DMS114 treated with DMSO at 0.1 percent for 48 hours (cell line): ENCODE data around the gene TTC3.

Experiments
- DNase-seq: peaks from one replicate; lab custom pipeline; 2025; ENCODE audit not compliant: unreplicated experiment; lab: John Stamatoyannopoulos, UW

TTC3 gene

DNA sequence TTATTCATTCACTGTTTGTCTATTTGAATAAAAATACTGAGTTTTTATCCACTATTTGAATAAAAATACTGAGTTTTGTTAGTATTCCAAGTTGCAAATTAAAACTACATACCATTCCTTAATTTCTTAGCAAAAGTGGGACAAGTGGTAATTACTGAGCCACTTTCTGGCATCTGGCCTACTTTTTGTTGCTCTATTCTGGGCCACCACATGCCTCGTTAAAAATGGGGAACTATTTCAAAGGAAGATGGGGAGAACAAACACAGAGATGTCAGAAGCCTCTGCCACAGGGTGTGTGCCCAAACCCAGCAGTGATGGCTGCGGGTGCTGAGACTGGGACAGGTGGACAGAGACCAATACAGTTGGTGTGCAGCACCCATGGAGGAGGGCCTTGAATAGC, 14.8 kb upstream of the TTC3 start:
- DNase-seq = no peak

DNA sequence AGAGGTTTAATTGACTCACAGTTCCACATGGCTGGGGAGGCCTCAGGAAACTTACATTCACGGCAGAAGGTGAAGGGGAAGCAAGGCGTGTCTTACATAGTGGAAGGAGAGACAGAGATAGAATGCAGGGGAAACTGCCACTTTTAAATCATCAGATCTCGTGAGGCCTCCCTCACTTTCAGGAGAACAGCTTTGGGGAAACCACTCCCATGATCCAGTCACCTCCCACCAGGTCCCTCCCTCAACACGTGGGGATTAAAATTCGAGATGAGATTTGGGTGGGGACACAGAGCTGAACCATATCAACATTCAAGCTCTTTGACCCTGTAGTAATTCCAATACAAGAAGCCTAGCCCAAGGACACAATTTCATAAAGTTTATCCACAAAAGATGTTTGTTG, 13.9 kb upstream of the TTC3 start:
- no peak for DNase-seq

DNA sequence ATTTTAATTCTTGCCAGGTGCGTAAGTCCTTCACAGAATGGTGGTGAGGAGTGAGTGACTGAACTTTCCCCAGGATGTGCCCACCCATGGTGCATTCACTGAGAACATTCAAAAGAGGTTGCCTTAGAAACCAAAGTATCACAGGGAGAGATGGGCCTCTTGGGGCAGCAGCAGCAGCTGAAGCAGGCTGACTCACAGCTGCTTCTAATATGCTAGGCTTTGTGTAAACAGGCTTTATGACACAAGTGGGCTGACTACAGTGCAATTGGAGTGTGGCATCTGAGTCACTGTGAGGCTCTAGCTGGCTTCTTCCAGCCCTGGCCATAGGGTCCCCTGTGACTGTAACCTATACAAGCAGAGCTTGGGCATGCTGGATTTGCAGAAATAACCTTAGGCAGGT, 12.8 kb upstream of the TTC3 start:
- no peak for DNase-seq

GRCh38 chr21:37061926-37062592, 11.0 kb upstream of the TTC3 start:
- DNase-seq = no peak

DNA sequence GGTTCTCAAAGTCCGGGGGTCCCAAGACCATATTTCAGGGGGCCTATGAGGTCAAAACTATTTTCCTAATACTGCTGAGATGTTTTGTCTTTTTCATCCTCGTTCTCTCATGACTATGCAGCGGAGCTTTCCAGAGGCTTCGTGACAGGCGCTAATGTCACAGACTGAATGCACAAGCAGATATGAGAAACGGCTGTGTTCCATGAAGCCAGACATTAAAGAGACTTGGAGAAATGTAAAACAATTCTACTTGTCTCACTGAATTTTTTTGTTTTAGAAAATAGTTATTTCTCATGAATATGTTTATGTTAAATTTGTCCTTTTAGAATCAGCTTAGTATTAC, 10.5 kb upstream of the TTC3 start:
- no peak for DNase-seq

DNA sequence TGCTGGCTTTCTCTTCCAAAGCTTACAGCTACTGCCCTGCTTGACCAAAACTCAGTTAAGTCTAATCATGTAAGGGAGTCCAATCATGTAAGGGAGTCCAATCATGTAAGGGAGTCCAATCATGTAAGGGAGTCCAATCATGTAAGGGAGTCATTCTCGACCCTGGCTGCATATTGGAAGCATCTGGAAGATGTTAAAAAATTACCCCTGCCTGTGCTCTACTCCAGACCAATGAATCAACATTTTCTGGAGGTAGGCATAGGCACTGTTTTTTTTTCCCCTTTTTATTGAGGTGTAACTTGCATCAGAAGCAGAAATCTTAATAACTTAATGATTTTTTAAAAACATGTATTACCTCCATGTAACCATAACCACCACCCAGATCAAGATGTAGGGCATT, 9.6 kb upstream of the TTC3 start:
- no peak for DNase-seq

GRCh38 chr21:37064841-37065240, 8.2 kb upstream of the TTC3 start:
- DNase-seq = no peak

DNA sequence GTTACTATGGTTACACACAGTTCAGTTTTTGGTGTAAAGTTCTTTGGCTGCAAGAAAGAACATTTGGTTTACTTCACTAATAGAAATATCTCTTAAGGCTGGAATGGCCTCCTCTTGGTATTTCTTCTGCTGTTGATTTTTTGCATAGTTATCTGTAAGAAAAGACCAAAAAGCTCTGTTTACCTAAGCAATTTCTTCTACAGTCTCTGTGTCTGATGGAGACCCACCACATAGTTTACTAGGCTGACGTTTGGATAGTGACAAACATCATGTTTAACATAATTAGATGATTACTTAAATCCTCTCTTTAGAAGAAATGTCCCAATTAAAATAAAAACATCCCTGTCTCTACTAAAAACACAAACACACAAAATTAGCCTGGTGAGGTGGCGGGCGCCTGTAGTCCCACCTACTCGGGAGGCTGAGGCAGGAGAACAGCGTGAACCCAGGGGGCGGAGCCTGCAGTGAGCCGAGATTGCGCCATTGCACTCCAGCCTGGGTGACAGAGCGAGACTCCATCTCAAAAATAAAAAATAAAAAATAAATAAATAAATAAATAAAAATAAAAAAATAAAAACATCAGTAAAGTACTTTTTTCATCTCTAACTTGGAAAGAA, 7.4 kb upstream of the TTC3 start:
- DNase-seq = no peak

GRCh38 chr21:37071561-37072273, 1.3 kb upstream of the TTC3 start:
- no peak for DNase-seq

- DNase-seq = peak; percentile 48
These were observed 623 bp upstream of the TTC3 start for GRCh38 chr21:37072274-37072987.

DNA sequence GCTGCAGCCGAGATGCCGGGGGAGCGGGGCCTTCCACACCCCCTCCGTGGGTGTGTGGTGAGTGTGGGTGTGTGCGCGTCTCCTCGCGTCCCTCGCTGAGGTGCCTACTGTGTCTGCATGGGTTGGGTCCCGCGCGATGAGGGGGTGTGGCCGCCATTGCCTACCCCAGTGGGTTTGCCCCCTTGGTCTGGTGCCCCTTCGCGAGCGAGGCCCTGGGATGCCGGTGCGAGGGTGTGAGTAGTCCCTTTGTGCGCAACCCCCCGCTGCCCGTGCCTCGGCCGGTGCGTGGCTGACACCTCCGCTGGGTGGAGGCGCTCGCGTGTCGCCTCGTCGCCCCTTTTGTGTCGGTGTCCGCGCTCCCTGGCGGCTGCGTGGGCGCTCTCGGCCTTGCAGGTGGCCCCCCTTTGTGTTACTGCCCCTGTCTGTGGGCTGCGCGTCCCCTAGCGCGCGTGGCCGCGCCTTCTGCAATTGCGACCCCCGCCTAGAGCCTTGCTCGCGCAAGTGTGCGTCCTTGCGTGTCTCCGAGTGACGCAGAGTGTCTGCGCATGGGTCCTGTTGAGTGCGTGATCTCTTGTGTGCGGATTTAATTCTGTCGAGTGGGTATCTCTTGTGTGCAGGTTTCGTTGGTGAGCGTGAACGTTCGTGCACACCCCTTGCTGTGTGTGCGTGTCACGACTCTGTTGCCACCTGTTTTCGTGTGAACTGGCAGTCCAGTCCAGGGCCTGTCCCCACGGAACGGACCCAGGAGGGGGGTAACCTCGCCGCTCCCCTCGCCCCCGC, 553 bp downstream of the TTC3 start:
- no peak for DNase-seq

DNA sequence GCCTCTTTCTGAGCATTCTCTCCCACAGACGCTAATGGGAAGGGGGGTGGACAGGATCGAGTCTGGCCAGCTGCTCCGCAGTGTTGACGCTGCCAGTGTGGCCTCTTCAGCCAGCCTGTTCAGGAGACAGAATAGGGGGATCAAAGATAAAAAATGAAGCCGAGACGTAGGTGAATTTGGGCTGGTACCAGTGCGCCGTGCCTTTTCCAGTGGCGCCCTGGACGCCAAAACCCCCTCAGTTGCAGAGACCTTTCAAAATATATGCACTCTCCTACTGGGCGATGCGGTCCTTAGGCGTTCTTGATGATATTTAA, 1.1 kb downstream of the TTC3 start:
- no peak for DNase-seq

- no peak for DNase-seq
These were observed 1.5 kb downstream of the TTC3 start for GRCh38 chr21:37074546-37074945.

GRCh38 chr21:37075214-37075770, 2.2 kb downstream of the TTC3 start:
- DNase-seq = no peak

GRCh38 chr21:37076087-37076850, 3.2 kb downstream of the TTC3 start:
- no peak for DNase-seq

DNA sequence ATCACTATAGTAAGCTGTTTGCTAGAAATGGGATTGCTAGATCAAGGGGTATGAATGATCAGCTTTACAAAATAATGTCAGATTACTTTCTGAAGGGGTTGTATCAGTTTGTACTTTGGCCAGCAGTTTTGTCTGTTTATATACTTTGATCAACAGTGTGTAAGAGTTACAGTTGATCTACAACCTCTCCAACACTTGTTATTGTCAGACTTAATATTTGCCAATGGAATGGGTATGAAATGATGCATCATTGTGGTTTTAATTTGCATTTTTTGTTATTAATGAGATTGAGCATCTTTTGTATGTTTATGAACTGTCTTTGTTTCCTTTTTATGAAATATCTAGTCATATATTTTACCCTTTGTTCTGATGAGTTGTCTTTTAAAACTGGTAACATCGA, 4.3 kb downstream of the TTC3 start:
- DNase-seq = no peak

DNA sequence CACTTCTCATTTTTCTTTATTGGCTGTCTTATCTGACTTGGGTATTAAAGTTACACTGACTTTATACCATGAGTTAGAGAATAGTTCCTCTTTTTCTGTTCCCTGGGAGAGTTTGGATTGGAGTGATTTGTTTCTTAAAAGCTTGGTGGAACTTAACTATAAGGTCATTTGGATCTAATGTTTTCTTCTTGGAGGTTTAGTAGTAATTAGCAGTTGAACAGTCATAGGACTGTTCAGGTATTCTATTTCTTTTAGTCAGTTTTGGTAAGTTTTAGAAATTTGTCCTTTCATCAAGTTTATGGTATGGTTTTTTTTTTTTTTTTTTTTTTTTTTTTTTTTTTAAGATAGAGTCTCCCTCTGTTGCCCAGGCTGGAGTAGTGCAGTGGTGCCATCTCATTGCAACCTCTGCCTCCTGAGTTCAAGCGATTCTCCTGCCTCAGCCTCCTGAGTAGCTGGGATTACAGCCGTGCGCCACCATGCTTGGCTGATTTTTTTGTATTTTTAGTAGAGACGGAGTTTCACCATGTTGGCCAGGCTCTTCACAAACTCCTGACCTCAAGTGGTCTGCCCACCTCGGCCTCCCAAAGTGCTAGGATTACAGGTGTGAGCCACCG, 6.3 kb downstream of the TTC3 start:
- no peak for DNase-seq

DNA sequence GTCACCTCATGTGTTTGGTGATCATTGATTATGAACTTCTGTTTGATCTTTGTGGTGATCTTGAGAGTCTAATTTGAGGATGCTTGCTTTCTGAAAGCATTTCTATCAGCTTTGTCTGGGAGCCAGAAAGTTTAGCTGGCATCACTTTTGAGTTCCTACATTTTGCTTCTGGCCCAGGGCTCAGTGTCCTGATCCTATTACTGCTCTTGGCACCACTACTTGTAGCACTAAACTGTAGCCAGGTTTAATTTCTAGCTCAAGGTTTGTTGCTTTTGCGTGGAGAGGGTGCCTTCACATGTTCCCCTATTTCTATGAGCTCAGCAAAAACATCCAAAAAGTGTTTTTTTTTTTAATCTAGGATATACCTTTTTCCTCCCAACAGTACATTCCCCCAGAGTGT, 9.3 kb downstream of the TTC3 start:
- no peak for DNase-seq

GRCh38 chr21:37082856-37083528, 9.9 kb downstream of the TTC3 start:
- no peak for DNase-seq
